HepG2 (cell line): ENCODE measurements around the gene VSTM5. TPM values are rescaled to one million over a fixed set of nuclear protein-coding genes. Genes with fewer than 3 reads are reported as not detected.

Experiments used
- ATAC-seq: fragments of 200-7000 bp; cut with Tn5 transposase; 3 replicates; pipeline ENCODE4 v1.9.1; 2020; ENCODE audit warnings: mild to moderate bottlenecking, moderate library complexity
- BruUV-seq: library from RNA; stranded (reverse); fragments of 400-500 nt; replicated peaks from 2 replicates; lab custom pipeline; 2021; lab: Mats Ljungman, UMichigan
- CTCF ChIA-PET: fragments of 300-600 bp; formaldehyde crosslinking; extraction: SDS; loops from one replicate; lab custom pipeline; 2021; ENCODE audit warnings: low total read pairs, inconsistent platforms, low intra/inter-chr PET ratio; lab: Yijun Ruan, JAX
- POLR2A ChIA-PET: fragments of 350-600 bp; sonication (Branson Sonifier 250); formaldehyde crosslinking; loops from one replicate; lab custom pipeline; 2020; ENCODE audit warnings: antibody characterized with exemption, inconsistent platforms; lab: Yijun Ruan, JAX
- DNase-seq: peaks from one replicate; pipeline ENCODE4 v3.0.0-alpha.2; 2015; ENCODE audit warnings: low spot score
- FAIRE-seq: peaks from 3 replicates; lab custom pipeline; 2011; peaks lifted over from hg19 to GRCh38; lab: Jason Lieb, UNC
- H2AFZ ChIP-seq: one replicate; pipeline ENCODE4 v1.6.1; 2011; ENCODE audit warnings: low read length, inconsistent platforms
- H3K27ac ChIP-seq: fragments of 300-600 bp; 3 replicates; pipeline ENCODE4 v1.8.0; 2011; ENCODE audit warnings: mixed run types, mild to moderate bottlenecking, mixed read lengths, low read length, inconsistent platforms; ENCODE audit not compliant: insufficient read depth; ENCODE audit errors: extremely low read length
- H3K27me3 ChIP-seq, 2 experiments: fragments of 200-600 bp in 1 of 2; 2 replicates in 1 of 2; 3 replicates in 1 of 2; pipeline versions ENCODE4 v1.6.0 to v1.8.0; 2011; ENCODE audit warnings: low read length in 2 of 2, mild to moderate bottlenecking in 2 of 2, moderate library complexity in 2 of 2, inconsistent platforms in 1 of 2; ENCODE audit not compliant: insufficient read depth in 2 of 2, control insufficient read depth in 1 of 2
- H3K36me3 ChIP-seq, 2 experiments: fragments of 200-600 bp in 1 of 2; replicated peaks in 1 of 2; 2 replicates in 1 of 2; 3 replicates in 1 of 2; pipeline versions ENCODE4 v1.5.1 to v1.8.0; 2011; ENCODE audit warnings: low read length in 2 of 2, inconsistent platforms in 1 of 2; ENCODE audit not compliant: insufficient read depth in 2 of 2, control insufficient read depth in 1 of 2
- H3K4me1 ChIP-seq: 2 replicates; pipeline ENCODE4 v1.5.1; 2012; ENCODE audit warnings: low read length, inconsistent platforms; ENCODE audit not compliant: insufficient read depth
- H3K4me2 ChIP-seq: 2 replicates; pipeline ENCODE4 v1.6.0; 2011; ENCODE audit warnings: low read depth, low read length, inconsistent platforms
- H3K4me3 ChIP-seq, 3 experiments: fragments of 200-600 bp in 1 of 3; sonication (generic), shearing (Covaris generic) in 1 of 3; replicated peaks in 1 of 3; 2 replicates each; pipeline ENCODE4 v1.5.1; 2011 to 2016; ENCODE audit warnings: low read length in 3 of 3, inconsistent platforms in 2 of 3, low read depth in 2 of 3, mild to moderate bottlenecking in 2 of 3, control low read depth in 1 of 3, mixed read lengths in 1 of 3; ENCODE audit not compliant: insufficient read depth in 1 of 3
- H3K79me2 ChIP-seq: one replicate; pipeline ENCODE4 v1.6.1; 2011; ENCODE audit warnings: low read length, inconsistent platforms; ENCODE audit not compliant: insufficient read depth
- H3K9ac ChIP-seq: 2 replicates; pipeline ENCODE4 v1.6.0; 2011; ENCODE audit warnings: mild to moderate bottlenecking, low read depth, low read length, inconsistent platforms; ENCODE audit not compliant: insufficient read depth
- H3K9me3 ChIP-seq: 2 replicates; pipeline ENCODE4 v1.5.1; 2012; ENCODE audit warnings: mild to moderate bottlenecking, low read length
- H4K20me1 ChIP-seq: 2 replicates; pipeline ENCODE4 v1.6.0; 2011; ENCODE audit warnings: inconsistent platforms, mild to moderate bottlenecking, low read length, moderate library complexity; ENCODE audit not compliant: insufficient read depth
- ATF7-NPFF ChIP-seq: sonication (generic); formaldehyde crosslinking; IDR thresholded peaks from 2 replicates; pipeline ENCODE4 v1.8.1; 2023; ENCODE audit warnings: mild to moderate bottlenecking, low read depth, missing genetic modification reagents, moderate library complexity
- CBFB ChIP-seq: sonication (generic); formaldehyde crosslinking; IDR thresholded peaks from 2 replicates; pipeline ENCODE4 v1.4.0; 2020; ENCODE audit warnings: missing genetic modification reagents
- FOXP1 ChIP-seq, 2 experiments: fragments of 450-650 bp in 1 of 2; IDR thresholded peaks; 2 replicates each; pipeline ENCODE4 v1.6.1; 2017 to 2018; ENCODE audit warnings: antibody characterized with exemption in 1 of 2
- GFI1 ChIP-seq: sonication (generic); formaldehyde crosslinking; IDR thresholded peaks from 2 replicates; pipeline ENCODE4 v1.5.0; 2020; ENCODE audit warnings: missing genetic modification reagents, mild to moderate bottlenecking, borderline replicate concordance
- HNRNPL ChIP-seq: fragments of 200-400 bp; formaldehyde crosslinking; IDR thresholded peaks from 2 replicates; pipeline ENCODE4 v1.6.1; 2017; ENCODE audit warnings: mild to moderate bottlenecking, low read depth, low read length
- KDM1A ChIP-seq: IDR thresholded peaks from 2 replicates; pipeline ENCODE4 v1.6.1; 2016; ENCODE audit warnings: missing compliant biosample characterization
- MAFF ChIP-seq: IDR thresholded peaks from 2 replicates; pipeline ENCODE4 v1.6.1; 2011; ENCODE audit warnings: low read depth, low read length, improper control_type of control experiment
- MBNL3 ChIP-seq: fragments of 250-450 bp; sonication (Bioruptor Pico); conservative IDR thresholded peaks from 2 replicates; pipeline ENCODE4 v1.8.0; 2022; ENCODE audit warnings: mild to moderate bottlenecking, inconsistent platforms
- PPARG ChIP-seq: conservative IDR thresholded peaks from 2 replicates; pipeline ENCODE4 v1.6.1; 2016; ENCODE audit warnings: missing biosample characterization, missing genetic modification reagents
- SOX13 ChIP-seq, 3 experiments: fragments of 450-650 bp in 1 of 3; sonication (generic) in 1 of 3; formaldehyde crosslinking in 1 of 3; IDR thresholded peaks in 2 of 3; conservative IDR thresholded peaks in 1 of 3; 2 replicates each; pipeline versions ENCODE4 v1.5.0 to v1.6.1; 2016 to 2020; ENCODE audit warnings: antibody characterized with exemption in 1 of 3, mild to moderate bottlenecking in 1 of 3, missing compliant biosample characterization in 1 of 3, missing genetic modification reagents in 1 of 3, moderate library complexity in 1 of 3
- SOX5 ChIP-seq: IDR thresholded peaks from 2 replicates; pipeline ENCODE4 v1.6.1; 2016; ENCODE audit warnings: borderline replicate concordance
- SOX6 ChIP-seq, 2 experiments: fragments of 450-650 bp in 1 of 2; sonication (generic) in 1 of 2; formaldehyde crosslinking in 1 of 2; IDR thresholded peaks; 2 replicates each; pipeline versions ENCODE4 v1.4.0 to v1.6.1; 2017 to 2020; ENCODE audit warnings: antibody characterized with exemption in 1 of 2, mild to moderate bottlenecking in 1 of 2, missing genetic modification reagents in 1 of 2
- ZBTB1 ChIP-seq: sonication (generic); formaldehyde crosslinking; IDR thresholded peaks from 2 replicates; pipeline ENCODE4 v1.4.0; 2020; ENCODE audit warnings: missing genetic modification reagents, borderline replicate concordance
- ZFP36 ChIP-seq: fragments of 150-350 bp; IDR thresholded peaks from 2 replicates; pipeline ENCODE4 v1.6.1; 2018; ENCODE audit warnings: borderline replicate concordance, low read length, low read depth; ENCODE audit not compliant: partially characterized antibody
- ZKSCAN5 ChIP-seq: sonication (generic); formaldehyde crosslinking; IDR thresholded peaks from 2 replicates; pipeline ENCODE4 v1.5.1; 2020; ENCODE audit warnings: mild to moderate bottlenecking, missing genetic modification reagents
- ZNF550 ChIP-seq: sonication (generic); formaldehyde crosslinking; IDR thresholded peaks from 2 replicates; pipeline ENCODE4 v1.4.0; 2020; ENCODE audit warnings: mild to moderate bottlenecking, missing genetic modification reagents, borderline replicate concordance
- ZNF780A ChIP-seq: sonication (generic); formaldehyde crosslinking; IDR thresholded peaks from 2 replicates; pipeline ENCODE4 v1.8.0; 2022; ENCODE audit warnings: mild to moderate bottlenecking, missing genetic modification reagents, moderate library complexity
- ZNF883 ChIP-seq: sonication (generic); formaldehyde crosslinking; IDR thresholded peaks from 2 replicates; pipeline ENCODE4 v1.5.1; 2020; ENCODE audit warnings: mild to moderate bottlenecking, missing genetic modification reagents; ENCODE audit errors: not compliant biosample characterization
- WGBS: methylation state at CpG from one replicate; pipeline ENCODE4 v1.1.6; 2017; ENCODE audit warnings: low lambda C conversion rate; 5-methylcytosine and 5-hydroxymethylcytosine counted together
- in situ Hi-C: cut with HindIII; loops from 2 replicates; pipeline ENCODE4 v1.10.0; 2017; ENCODE audit warnings: low pct_unique_long_range_greater_than_20kb; ENCODE audit not compliant: extremely low pct_ligation_motif_present
- intact Hi-C: fragments of 100-400 bp; cut with micrococcal nuclease; formaldehyde crosslinking; loops from one replicate; pipeline ENCODE4 v1.10.0; 2022; ENCODE audit not compliant: unreplicated experiment
- polyA plus RNA-seq, 8 experiments: library from polyadenylated mRNA; depleted of rRNA in 3 of 8; stranded (reverse) in 7 of 8; unstranded in 1 of 8; fragments of >200 nt; fragmentation: Illumina TruSeq in 4 of 8; extraction: Trizol in 4 of 8; gene quantifications; 2 replicates each; pipeline versions ENCODE4 v1.2.1 to v1.2.3, GENCODE V29; 2011 to 2016; ENCODE audit warnings: low read depth in 4 of 8, missing spikeins in 1 of 8, mixed read lengths in 1 of 8; ENCODE audit not compliant: insufficient read depth in 1 of 8
- total RNA-seq, 5 experiments: library from RNA; depleted of rRNA; stranded (reverse); fragments of >200 nt; fragmentation: Illumina TruSeq; extraction: Trizol; gene quantifications; 2 replicates each; pipeline ENCODE4 v1.2.3, GENCODE V29; 2016; ENCODE audit warnings: low read depth in 1 of 5
- TF ChIP-seq, protein P1 (sequence below): sonication (generic); formaldehyde crosslinking; IDR thresholded peaks from 2 replicates; pipeline ENCODE4 v1.5.0; 2020; ENCODE audit warnings: mild to moderate bottlenecking, missing genetic modification reagents

Gene VSTM5
- total and polyA plus RNA-seq, 2 of the 13 experiments (the other 11 are each of a cell fraction or from before 2014, with no cell fraction given): not detected

GRCh38 chr11:93772123-93772522 is 78.3 kb downstream of the VSTM5 start:
- DNase-seq (no peak), ATAC-seq (no peak), FAIRE-seq (no peak)
- ChIA-PET CTCF (no interaction called here), POLR2A (interaction anchor here (3.2 to 5.0 kb wide), 2 partner anchors 12 to 31 kb away, joined by 15 to 22 read pairs; partner anchors contain the start of genes C11orf54, MED17 and TAF1D)
- intact Hi-C loops (no loop called here), in situ Hi-C loops (no loop called here)
- BruUV-seq: no TSS peak
- Histone ChIP-seq H4K20me1 (no peaks in the 10 kb centered on the region), H3K27ac (no peak overlapping the region), H3K9me3 (peaks cover 3% of the 10 kb centered on the region), H3K36me3 (no peaks in the 10 kb centered on the region), H3K4me1 (peaks cover 30% of the 10 kb centered on the region), H3K9ac (no peak overlapping the region), H3K79me2 (no peaks in the 10 kb centered on the region), H3K4me2 (no peak overlapping the region), H2AFZ (no peak overlapping the region), H3K27me3 (no peaks in the 10 kb centered on the region), H3K4me3 (no peak overlapping the region)
- WGBS: 100% methylated on average over 2 of the region's 4 CpGs
- TF ChIP-seq MBNL3 (CRISPR knock-in tag) (no peak), KDM1A (CRISPR knock-in tag) (no peak), HNRNPL (no peak), ZNF780A (CRISPR knock-in tag) (no peak), ZKSCAN5 (CRISPR knock-in tag) (no peak), ZFP36 (no peak), ZBTB1 (CRISPR knock-in tag) (no peak), MAFF (no peak), ZNF550 (no peak), CBFB (CRISPR knock-in tag) (no peak)

GRCh38 chr11:93770160-93770559 is 80.3 kb downstream of the VSTM5 start:
- no peak for ATAC-seq
- intact Hi-C loops: no loop called here
- no peak for FAIRE-seq
- Histone ChIP-seq H3K27ac (no peak overlapping the region), H4K20me1 (no peaks in the 10 kb centered on the region), H2AFZ (no peak overlapping the region), H3K36me3 (no peaks in the 10 kb centered on the region), H3K79me2 (no peaks in the 10 kb centered on the region), H3K9me3 (peaks cover 7% of the 10 kb centered on the region), H3K4me2 (no peak overlapping the region), H3K9ac (no peak overlapping the region), H3K4me3 (no peak overlapping the region), H3K4me1 (peaks cover 43% of the 10 kb centered on the region), H3K27me3 (no peaks in the 10 kb centered on the region)
- in situ Hi-C loops: no loop called here
- CTCF ChIA-PET: no interaction called here
- peak; percentile 61 for DNase-seq
- POLR2A ChIA-PET: interaction anchor here (0.6 to 5.0 kb wide), 3 partner anchors 23 to 29 kb away, joined by 3 to 22 read pairs (median 3); partner anchors contain the start of genes C11orf54 and TAF1D
- WGBS: 7% methylated on average over 1 of the region's 1 CpG
- no TSS peak for BruUV-seq
- TF ChIP-seq PPARG (CRISPR knock-in tag): no peak
- no peak for TF ChIP-seq FOXP1 (IDR thresholded peaks at IDR 0.05)
- peak; percentile 11; the same call in 1 of the 2 replicates for TF ChIP-seq FOXP1 (CRISPR knock-in tag; IDR thresholded peaks at IDR 0.05)
- peak; percentile 70; the same call in 1 of the 2 replicates for TF ChIP-seq SOX5 (CRISPR knock-in tag)
- TF ChIP-seq SOX6 (IDR thresholded peaks at IDR 0.05): no peak
- peak; percentile 50; the same call in 1 of the 2 replicates for TF ChIP-seq SOX6 (CRISPR knock-in tag; IDR thresholded peaks at IDR 0.05)
- TF ChIP-seq, protein P1, sequence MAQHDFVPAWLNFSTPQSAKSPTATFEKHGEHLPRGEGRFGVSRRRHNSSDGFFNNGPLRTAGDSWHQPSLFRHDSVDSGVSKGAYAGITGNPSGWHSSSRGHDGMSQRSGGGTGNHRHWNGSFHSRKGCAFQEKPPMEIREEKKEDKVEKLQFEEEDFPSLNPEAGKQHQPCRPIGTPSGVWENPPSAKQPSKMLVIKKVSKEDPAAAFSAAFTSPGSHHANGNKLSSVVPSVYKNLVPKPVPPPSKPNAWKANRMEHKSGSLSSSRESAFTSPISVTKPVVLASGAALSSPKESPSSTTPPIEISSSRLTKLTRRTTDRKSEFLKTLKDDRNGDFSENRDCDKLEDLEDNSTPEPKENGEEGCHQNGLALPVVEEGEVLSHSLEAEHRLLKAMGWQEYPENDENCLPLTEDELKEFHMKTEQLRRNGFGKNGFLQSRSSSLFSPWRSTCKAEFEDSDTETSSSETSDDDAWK (CRISPR knock-in tag): no peak
- TF ChIP-seq GFI1 (CRISPR knock-in tag): peak; percentile 72
- TF ChIP-seq ZNF883 (CRISPR knock-in tag): no peak
- TF ChIP-seq SOX13 (IDR thresholded peaks at IDR 0.05): 0 out of 2 replicates have a peak, but pooled peaks have one; percentile 30
- peak in 1 of 2 experiments; percentile 81; a peak in 2 of 4 replicates for TF ChIP-seq SOX13 (CRISPR knock-in tag; conservative IDR thresholded peaks at IDR 0.05 in 1 of 2, IDR thresholded peaks at IDR 0.05 in 1 of 2)
- TF ChIP-seq ATF7-NPFF: no peak
